NCI-H524 (cell line): ENCODE measurements around the gene BHLHA9.
"Not testable (repeated sequence)": the region's sequence is repeated elsewhere in the genome, so short reads cannot be mapped to it uniquely, and the experiment has no call there.

Experiments
- DNase-seq, 2 experiments: peaks; one replicate each; lab custom pipeline; 2025; lab: John Stamatoyannopoulos, UW

BHLHA9 gene

GRCh38 chr17:1300371-1300905 lies 30.2 kb downstream of the BHLHA9 start:
- no peak for DNase-seq

- DNase-seq: no peak
Measured at GRCh38 chr17:1301546-1301945, 31.3 kb downstream of the BHLHA9 start.

DNA sequence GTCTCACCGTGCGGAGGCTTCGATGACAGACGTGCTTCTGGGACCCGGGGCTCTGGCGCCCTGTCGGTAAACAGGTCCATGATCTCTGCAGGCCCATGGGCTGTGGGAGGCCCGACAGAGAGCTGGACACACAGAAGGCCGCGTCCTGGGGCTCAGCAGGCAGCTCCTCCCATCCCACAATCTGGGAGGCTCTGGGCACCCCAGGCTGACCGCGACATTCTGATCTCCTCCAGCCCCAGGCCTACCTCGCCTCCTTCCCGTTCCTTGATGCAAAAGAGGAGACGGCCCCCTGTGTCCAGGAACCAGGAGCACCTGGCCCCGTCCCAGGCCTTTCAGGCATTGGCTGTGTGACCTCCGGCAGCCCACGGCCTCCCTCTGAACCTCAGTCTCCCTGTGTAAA lies 32.5 kb downstream of the BHLHA9 start:
- DNase-seq: no peak

GRCh38 chr17:1304522-1304921 lies 34.3 kb downstream of the BHLHA9 start:
- DNase-seq: no peak

DNA sequence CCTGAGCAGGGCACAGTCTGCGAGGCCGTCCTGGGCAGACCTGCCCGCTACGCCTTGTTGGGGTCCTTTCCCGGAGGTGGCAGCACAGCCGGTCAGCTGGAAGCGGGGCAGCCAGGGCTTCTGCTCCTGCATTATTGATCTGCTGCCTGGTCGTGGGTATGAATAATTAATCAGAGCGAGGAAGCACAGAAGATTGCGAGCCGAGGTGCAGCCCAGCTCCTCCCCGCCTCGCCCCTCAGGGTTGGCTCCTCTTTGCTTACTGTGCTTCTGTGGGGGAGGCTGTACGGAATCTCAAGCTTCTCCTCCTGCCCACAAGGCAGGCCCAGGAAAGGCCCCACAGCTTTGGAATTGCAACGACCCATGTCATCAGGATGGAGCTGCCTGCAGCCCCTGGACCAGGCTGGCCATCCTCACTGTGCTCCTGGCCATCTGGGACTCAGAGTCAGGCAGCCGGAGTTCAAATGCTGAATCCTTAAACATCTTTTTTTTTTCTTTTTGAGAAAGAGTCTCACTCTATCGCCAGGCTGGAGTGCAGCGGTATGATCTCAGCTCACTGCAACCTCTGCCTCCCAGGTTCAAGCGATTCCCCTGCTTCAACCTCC lies 34.8 kb downstream of the BHLHA9 start:
- DNase-seq: no peak

GRCh38 chr17:1307829-1308228 lies 37.6 kb downstream of the BHLHA9 start:
- not testable (repeated sequence) for DNase-seq

- peak; percentile 67 to 83 for DNase-seq
Measured at GRCh38 chr17:1312261-1312870, 42.1 kb downstream of the BHLHA9 start.

DNA sequence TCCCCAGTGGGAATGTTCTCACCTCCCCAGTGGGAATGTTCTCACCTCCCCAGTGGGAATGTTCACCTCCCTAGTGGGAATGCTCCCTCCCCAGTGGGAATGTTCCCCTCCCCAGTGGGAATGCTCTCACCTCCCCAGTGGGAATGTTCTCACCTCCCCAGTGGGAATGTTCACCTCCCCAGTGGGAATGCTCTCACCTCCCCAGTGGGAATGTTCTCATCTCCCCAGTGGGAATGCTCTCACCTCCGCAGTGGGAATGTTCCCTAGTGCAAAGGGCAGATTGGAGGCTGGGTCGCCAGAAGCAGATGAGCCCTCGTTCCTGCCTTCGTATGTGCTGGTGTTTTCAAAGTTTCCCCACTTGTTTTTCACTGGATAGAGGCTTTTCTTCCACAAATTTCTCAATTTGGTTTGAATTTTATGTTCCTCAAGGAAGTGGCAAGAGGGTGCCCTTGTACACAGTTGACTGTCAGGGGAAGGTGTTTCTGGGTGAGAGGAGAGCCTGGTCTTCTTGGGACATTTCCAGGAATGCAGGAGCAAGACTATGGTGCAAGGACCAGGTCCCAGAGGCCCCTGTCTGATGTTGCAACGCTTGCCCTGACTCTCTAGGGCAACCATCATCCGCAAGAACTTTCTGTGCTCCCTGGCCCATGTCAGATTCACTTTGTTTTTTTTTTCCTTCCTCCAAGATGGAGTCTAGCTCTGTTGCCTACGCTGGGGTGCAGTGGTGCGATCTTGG lies 43.2 kb downstream of the BHLHA9 start:
- no peak for DNase-seq

- DNase-seq: no peak
Measured at GRCh38 chr17:1315409-1315808, 45.2 kb downstream of the BHLHA9 start.

- DNase-seq: peak in 1 of 2 experiments; percentile 4
Measured at GRCh38 chr17:1315891-1316403, 45.7 kb downstream of the BHLHA9 start.
